Loucy (cell line): ENCODE results near the gene ZFTA.

ENCODE experiments used
- H2AFZ ChIP-seq: fragments of 200-600 bp; sonication (generic); 2 replicates; pipeline ENCODE4 v1.6.0; 2016; ENCODE audit warnings: antibody characterized with exemption, mild to moderate bottlenecking, low read length, moderate library complexity
- H3F3A ChIP-seq: fragments of 200-600 bp; 2 replicates; pipeline ENCODE4 v1.6.0; 2016; ENCODE audit warnings: antibody characterized with exemption, low read depth, mild to moderate bottlenecking
- H3K27me3 ChIP-seq: fragments of 200-600 bp; sonication (generic); 2 replicates; pipeline ENCODE4 v1.6.1; 2014; ENCODE audit warnings: low read length, mild to moderate bottlenecking; ENCODE audit not compliant: insufficient read depth, poor library complexity, severe bottlenecking
- H3K36me3 ChIP-seq: fragments of 200-600 bp; sonication (generic); 2 replicates; pipeline ENCODE4 v1.6.1; 2016; ENCODE audit warnings: low read length; ENCODE audit not compliant: insufficient read depth
- H3K4me1 ChIP-seq: fragments of 200-600 bp; sonication (generic); 2 replicates; pipeline ENCODE4 v1.5.1; 2014; ENCODE audit warnings: low read length, mild to moderate bottlenecking; ENCODE audit not compliant: insufficient read depth, poor library complexity, severe bottlenecking
- H3K4me2 ChIP-seq: fragments of 200-600 bp; sonication (generic); 2 replicates; pipeline ENCODE4 v1.6.0; 2014; ENCODE audit warnings: antibody characterized with exemption, low read length, low read depth, mild to moderate bottlenecking; ENCODE audit not compliant: poor library complexity, severe bottlenecking
- H3K4me3 ChIP-seq: fragments of 200-600 bp; sonication (generic); 2 replicates; pipeline ENCODE4 v1.5.1; 2014; ENCODE audit warnings: low read length, mild to moderate bottlenecking, mixed read lengths; ENCODE audit not compliant: poor library complexity, severe bottlenecking
- H3K79me2 ChIP-seq: fragments of 200-600 bp; sonication (generic); 2 replicates; pipeline ENCODE4 v1.6.1; 2014; ENCODE audit warnings: low read length; ENCODE audit not compliant: insufficient read depth
- H3K9ac ChIP-seq: fragments of 200-600 bp; sonication (generic); 2 replicates; pipeline ENCODE4 v1.6.0; 2014; ENCODE audit warnings: mild to moderate bottlenecking, low read depth, low read length, moderate library complexity; ENCODE audit not compliant: poor library complexity, severe bottlenecking
- H3K9me2 ChIP-seq: fragments of 200-600 bp; sonication (generic); replicated peaks from 2 replicates; pipeline ENCODE4 v1.6.1; 2016; ENCODE audit warnings: low read depth, low read length, mixed read lengths
- H3K9me3 ChIP-seq: fragments of 200-600 bp; sonication (generic); 2 replicates; pipeline ENCODE4 v1.6.1; 2014; ENCODE audit warnings: mild to moderate bottlenecking, antibody characterized with exemption, low read length, low read depth; ENCODE audit not compliant: insufficient read depth
- H4K20me1 ChIP-seq: fragments of 200-600 bp; sonication (generic); 2 replicates; pipeline ENCODE4 v1.6.0; 2014; ENCODE audit warnings: antibody characterized with exemption, low read length, mild to moderate bottlenecking; ENCODE audit not compliant: insufficient read depth, poor library complexity, severe bottlenecking
- EZH2phosphoT487 ChIP-seq: fragments of 200-600 bp; IDR thresholded peaks from 2 replicates; pipeline ENCODE4 v1.6.1; 2018; ENCODE audit warnings: antibody characterized with exemption, mild to moderate bottlenecking, moderate library complexity, borderline replicate concordance
- TF ChIP-seq, protein P1 (sequence below): fragments of 200-600 bp; sonication (generic); conservative IDR thresholded peaks from 2 replicates; pipeline ENCODE4 v1.5.1; 2014; ENCODE audit warnings: mild to moderate bottlenecking, antibody characterized with exemption, low read length

The ZFTA gene

DNA sequence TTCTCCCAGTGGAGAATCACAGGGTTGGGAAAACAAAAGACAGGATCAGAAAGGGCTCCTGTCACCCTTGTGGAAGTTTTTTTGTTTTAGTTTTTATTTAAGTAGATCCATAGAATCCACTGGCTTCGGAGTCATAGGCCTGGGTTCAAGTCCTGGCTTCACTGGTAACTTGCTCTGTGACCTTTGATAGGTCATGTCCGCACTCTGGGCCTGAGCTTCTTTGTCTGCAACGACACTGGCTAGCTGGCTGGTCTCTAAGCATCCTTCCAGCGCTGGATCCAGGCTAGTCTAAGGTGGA is 1.4 kb downstream of the ZFTA start:
- Histone ChIP-seq H3K4me1 (peaks cover 38% of the 10 kb centered on the region), H2AFZ (no peak overlapping the region), H3K9me2 (no peaks in the 10 kb centered on the region), H4K20me1 (peaks cover 35% of the 10 kb centered on the region), H3K9me3 (no peaks in the 10 kb centered on the region), H3K4me3 (peak overlapping the region; percentile 98), H3K36me3 (no peaks in the 10 kb centered on the region), H3K9ac (peak overlapping the region; percentile 74), H3F3A (peaks cover 4% of the 10 kb centered on the region; the same call in 1 of the 2 replicates), H3K27me3 (peaks cover 8% of the 10 kb centered on the region), H3K79me2 (peaks cover 28% of the 10 kb centered on the region), H3K4me2 (peak overlapping the region; percentile 98)
- no peak for TF ChIP-seq EZH2phosphoT487

DNA sequence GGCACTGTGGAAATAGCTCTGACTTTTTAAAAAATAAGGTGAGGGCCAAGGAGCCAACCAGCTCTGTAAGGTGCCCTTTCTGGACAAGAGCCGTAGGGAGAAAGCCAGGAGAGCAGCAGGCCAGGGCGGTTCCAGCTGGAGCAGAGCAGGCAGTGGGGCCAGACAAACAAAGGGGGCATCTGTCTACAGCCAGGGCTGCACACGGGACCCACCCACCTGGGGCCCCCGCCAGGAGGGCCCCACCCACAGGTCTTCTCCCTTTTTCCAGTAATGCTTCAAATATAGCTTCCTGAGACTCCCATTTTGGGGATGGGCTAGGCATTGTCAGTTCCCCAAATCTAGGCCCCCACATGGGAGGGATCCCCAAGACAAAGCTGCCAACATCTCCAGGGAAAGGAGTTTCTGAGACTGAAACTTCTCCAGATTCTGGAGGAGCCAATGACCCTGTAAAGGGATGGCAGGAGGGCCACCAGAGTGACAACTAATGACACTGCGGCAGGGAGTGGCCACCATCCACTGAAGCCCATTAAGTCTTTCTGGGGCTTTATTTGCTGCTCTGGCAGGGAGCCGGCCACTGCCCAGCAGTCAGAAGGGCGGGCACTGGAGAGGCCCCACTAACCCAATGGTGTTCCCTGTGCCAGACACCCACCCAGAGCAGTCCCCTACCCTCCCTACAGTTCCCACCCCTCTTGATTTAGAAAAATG is 1.9 kb downstream of the ZFTA start:
- no peaks in the 10 kb centered on the region for H3K9me3 ChIP-seq
- peak overlapping the region; percentile 98 for H3K4me3 ChIP-seq
- peaks cover 28% of the 10 kb centered on the region for H3K79me2 ChIP-seq
- H3K9me2 ChIP-seq = no peaks in the 10 kb centered on the region
- TF ChIP-seq, protein P1, sequence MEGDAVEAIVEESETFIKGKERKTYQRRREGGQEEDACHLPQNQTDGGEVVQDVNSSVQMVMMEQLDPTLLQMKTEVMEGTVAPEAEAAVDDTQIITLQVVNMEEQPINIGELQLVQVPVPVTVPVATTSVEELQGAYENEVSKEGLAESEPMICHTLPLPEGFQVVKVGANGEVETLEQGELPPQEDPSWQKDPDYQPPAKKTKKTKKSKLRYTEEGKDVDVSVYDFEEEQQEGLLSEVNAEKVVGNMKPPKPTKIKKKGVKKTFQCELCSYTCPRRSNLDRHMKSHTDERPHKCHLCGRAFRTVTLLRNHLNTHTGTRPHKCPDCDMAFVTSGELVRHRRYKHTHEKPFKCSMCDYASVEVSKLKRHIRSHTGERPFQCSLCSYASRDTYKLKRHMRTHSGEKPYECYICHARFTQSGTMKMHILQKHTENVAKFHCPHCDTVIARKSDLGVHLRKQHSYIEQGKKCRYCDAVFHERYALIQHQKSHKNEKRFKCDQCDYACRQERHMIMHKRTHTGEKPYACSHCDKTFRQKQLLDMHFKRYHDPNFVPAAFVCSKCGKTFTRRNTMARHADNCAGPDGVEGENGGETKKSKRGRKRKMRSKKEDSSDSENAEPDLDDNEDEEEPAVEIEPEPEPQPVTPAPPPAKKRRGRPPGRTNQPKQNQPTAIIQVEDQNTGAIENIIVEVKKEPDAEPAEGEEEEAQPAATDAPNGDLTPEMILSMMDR = no peak
- TF ChIP-seq EZH2phosphoT487 = no peak
- H3K4me2 ChIP-seq = peak overlapping the region; percentile 98
- peak overlapping the region; percentile 74 for H3K9ac ChIP-seq
- no peaks in the 10 kb centered on the region for H3K36me3 ChIP-seq
- H3K4me1 ChIP-seq = peaks cover 38% of the 10 kb centered on the region
- H3F3A ChIP-seq = peaks cover 4% of the 10 kb centered on the region; the same call in 1 of the 2 replicates
- peaks cover 35% of the 10 kb centered on the region for H4K20me1 ChIP-seq
- peaks cover 8% of the 10 kb centered on the region for H3K27me3 ChIP-seq
- H2AFZ ChIP-seq = no peak overlapping the region

DNA sequence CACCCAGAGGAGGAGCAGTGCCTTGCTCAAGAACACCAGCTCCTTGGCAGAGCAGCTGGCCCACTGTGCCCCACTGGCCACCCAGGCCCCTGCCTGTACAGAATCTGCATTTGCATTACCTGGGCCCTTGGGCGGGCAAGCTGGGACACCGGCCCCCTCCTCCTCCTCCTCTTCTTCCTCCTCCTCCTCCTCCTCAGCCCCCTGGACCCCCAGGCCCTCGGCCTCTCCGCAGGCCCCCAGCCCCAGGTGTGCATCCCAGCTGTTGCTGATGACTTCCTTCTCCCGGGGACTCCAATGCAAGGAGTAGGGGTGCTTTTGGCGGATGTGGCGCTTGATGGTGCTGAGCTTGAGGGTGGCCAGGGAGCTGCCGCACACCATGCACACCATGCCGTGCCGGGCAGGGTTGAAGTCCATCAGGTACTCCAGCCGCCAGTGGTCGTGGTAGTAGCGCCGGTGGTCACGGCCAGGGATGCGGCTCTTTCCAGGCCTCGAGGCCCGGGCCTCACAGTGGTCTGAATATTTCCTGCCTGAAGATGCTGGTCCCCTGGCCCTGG is 2.8 kb downstream of the ZFTA start:
- Histone ChIP-seq H4K20me1 (peaks cover 35% of the 10 kb centered on the region), H3K27me3 (peaks cover 8% of the 10 kb centered on the region), H3K4me2 (peak overlapping the region; percentile 98), H3K36me3 (peaks cover 5% of the 10 kb centered on the region; the same call in 1 of the 2 replicates), H3K4me3 (peak overlapping the region; percentile 25), H3F3A (peaks cover 3% of the 10 kb centered on the region; the same call in 1 of the 2 replicates), H3K9ac (no peak overlapping the region), H3K9me2 (no peaks in the 10 kb centered on the region), H3K4me1 (peaks cover 38% of the 10 kb centered on the region), H2AFZ (no peak overlapping the region), H3K79me2 (peaks cover 28% of the 10 kb centered on the region), H3K9me3 (no peaks in the 10 kb centered on the region)
- TF ChIP-seq EZH2phosphoT487 = no peak
- TF ChIP-seq, protein P1 = no peak
